Esophagus (tissue), 2 donors: ENCODE results near the gene NOP14. TPM values are rescaled to one million over a fixed set of nuclear protein-coding genes. Genes with fewer than 3 reads are reported as not detected.
A peak's percentile ranks its signal among the peaks of the same experiment; 100 is the strongest.

Experiments used
- H3K27ac ChIP-seq, 2 donors: one replicate each; pipeline ENCODE4 v1.5.1; 2013; ENCODE audit warnings: low read depth in 2 of 2, mild to moderate bottlenecking in 2 of 2, inconsistent platforms in 1 of 2, low read length in 1 of 2, moderate library complexity in 1 of 2
- H3K27me3 ChIP-seq, 2 donors: one replicate each; pipeline ENCODE4 v1.6.1; 2013; ENCODE audit warnings: low read length in 2 of 2, control low read depth in 1 of 2, mild to moderate bottlenecking in 1 of 2; ENCODE audit not compliant: insufficient read depth in 2 of 2, control insufficient read depth in 1 of 2
- H3K36me3 ChIP-seq, 2 donors: one replicate each; pipeline ENCODE4 v1.6.1; 2013; ENCODE audit warnings: low read length in 1 of 2; ENCODE audit not compliant: control insufficient read depth in 2 of 2, insufficient read depth in 2 of 2
- H3K4me1 ChIP-seq, 2 donors: one replicate each; pipeline ENCODE4 v1.6.1; 2013; ENCODE audit warnings: low read length in 1 of 2; ENCODE audit not compliant: control insufficient read depth in 2 of 2, insufficient read depth in 2 of 2
- H3K4me3 ChIP-seq, 2 donors: one replicate each; pipeline ENCODE4 v1.5.1; 2013; ENCODE audit warnings: low read length in 2 of 2, mild to moderate bottlenecking in 2 of 2, low read depth in 1 of 2, moderate library complexity in 1 of 2
- H3K9me3 ChIP-seq, 2 donors: one replicate each; pipeline ENCODE4 v1.6.1; 2013; ENCODE audit warnings: mild to moderate bottlenecking in 2 of 2, low read depth in 1 of 2, low read length in 1 of 2, moderate library complexity in 1 of 2; ENCODE audit not compliant: control insufficient read depth in 2 of 2, insufficient read depth in 1 of 2
- WGBS, 2 donors: extraction: QIAGEN DNeasy Blood & Tissue Kit; methylation state at CpG; one replicate each; pipeline ENCODE4 v1.1.7; 2013; 5-methylcytosine and 5-hydroxymethylcytosine counted together
- polyA plus RNA-seq, 2 donors: library from polyadenylated mRNA; stranded (reverse); fragments of 200-250 nt; gene quantifications; one replicate each; pipeline ENCODE4 v1.2.3, GENCODE V29; 2013
- donor health status: healthy with polysubstance abuse.
- donor health status: Bipolar disorder and iron deficiency.

Gene NOP14
- polyA plus RNA-seq, 2 donors = 11.9 to 15.1 TPM

DNA sequence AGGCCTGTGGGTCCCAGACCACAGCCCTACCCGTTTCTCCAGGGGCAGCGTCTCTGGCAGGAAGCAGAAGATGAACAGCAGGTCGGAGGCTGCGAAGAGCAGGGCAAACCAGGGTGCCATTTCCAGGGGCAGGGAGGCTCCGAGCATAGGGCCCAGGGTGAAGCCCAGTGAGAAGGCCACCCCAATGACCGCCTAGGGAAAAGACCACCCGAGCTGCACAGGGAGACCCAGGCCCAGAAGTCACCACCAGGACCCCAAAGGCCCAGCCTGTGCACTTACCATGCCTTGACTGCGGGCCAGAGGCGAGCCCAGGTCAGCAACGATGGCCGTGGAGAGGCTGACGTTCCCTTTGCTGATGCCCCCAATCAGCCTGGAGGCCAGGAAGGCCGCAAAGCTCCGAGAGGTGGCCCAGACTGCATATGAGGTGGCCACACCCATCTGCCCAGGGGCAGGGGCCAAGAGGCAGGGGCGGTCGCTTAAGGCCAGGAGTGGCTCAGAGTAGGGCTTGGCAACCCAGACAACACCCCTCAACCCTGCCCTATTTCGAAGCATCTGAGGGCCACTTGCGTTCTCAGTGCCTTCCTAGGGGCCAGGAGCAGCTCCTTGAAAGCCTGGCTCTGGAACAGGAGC is 30.8 kb downstream of the NOP14 start:
- Histone ChIP-seq H3K27me3 (no peaks in the 10 kb centered on the region), H3K36me3 (peaks cover 11 to 37% of the 10 kb centered on the region in 2 donors), H3K27ac (peak overlapping the region; percentile 71 to 92), H3K4me3 (no peak overlapping the region), H3K4me1 (peaks cover 0 to 21% of the 10 kb centered on the region in 2 donors), H3K9me3 (no peaks in the 10 kb centered on the region)
- 73 to 82% methylated on average over 18 of the region's 18 CpGs for WGBS, 2 donors

DNA sequence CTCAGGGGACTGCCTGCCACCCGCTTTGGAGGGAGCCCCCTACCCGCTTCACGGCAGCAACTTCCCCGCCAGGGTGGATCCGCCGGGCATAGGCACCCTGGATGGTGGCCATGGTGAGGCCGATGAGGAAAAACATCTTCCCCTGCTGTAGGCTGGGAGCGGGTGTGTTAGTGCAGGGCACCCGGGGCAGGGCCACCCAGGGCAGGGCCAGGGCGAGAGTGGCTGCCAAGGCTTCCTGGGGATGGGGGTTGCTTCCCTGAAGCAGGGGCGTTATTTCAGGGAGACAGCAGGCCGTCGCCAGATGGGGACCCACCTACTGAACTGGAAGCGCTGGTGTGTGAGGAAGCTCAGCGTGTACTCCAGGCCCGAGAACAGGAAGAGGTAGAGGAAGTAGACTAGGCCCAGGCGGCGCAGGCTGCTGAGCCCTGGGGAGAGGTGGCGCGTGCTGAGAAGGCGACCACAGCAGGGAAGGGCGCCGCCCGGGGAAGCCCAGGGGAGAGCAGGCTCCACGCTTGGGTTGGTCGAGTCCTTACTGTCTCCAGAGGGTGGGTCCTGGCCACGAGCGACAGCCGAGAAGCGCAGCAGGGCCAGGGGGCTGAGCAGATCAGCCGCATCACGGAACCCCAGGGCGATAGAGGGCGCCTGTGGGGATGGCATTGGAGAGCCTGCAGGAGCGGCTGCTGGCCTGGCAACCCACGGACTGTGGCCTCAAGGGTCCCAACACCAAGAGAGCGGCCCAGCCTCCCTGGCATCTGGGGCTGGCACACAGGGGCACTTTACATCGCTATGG is 31.5 kb downstream of the NOP14 start:
- H3K27me3 ChIP-seq = no peaks in the 10 kb centered on the region
- peaks cover 14 to 41% of the 10 kb centered on the region in 2 donors for H3K36me3 ChIP-seq
- H3K4me3 ChIP-seq = no peak overlapping the region
- H3K9me3 ChIP-seq = no peaks in the 10 kb centered on the region
- peak overlapping the region; percentile 13 to 47 for H3K27ac ChIP-seq
- peaks cover 0 to 16% of the 10 kb centered on the region in 2 donors for H3K4me1 ChIP-seq
- WGBS, 2 donors = 63 to 68% methylated on average over 38 of the region's 38 CpGs

DNA sequence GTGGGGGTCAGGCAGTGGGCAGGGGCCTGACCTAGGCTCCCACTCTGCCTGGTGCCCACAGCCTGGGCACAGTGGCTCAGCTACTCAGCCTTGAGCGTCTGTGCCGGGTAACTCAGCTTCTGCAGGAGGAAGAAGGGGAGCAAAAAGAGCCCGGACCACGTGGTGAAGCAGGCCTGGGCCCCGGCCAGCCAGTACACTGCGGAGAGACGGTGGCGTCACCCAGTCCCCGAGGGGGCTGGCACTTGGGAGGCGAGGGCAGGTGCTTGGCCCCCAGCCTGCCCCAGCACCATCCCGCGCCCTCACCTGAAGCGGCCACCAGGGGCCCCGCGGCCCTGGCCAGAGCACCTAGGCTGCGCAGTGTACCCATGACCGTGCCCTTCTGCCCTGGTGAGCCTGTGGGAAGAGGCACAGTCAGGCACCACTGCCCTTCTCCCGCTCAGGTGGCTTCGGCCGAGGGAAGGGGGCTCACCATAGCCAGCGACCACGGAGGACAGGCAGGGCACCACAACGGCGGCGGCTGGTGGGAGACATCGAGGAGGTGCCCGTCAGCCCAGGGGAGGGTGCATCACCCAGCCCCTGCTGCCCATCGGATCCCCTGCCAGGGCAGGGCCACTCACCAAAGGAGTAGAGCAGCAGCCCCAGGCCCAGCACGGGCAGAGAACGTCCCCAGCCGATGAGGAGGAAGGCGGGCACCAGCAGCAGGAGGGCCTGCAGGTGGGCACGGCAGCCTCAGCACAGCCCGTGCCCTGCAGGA is 32.3 kb downstream of the NOP14 start:
- no peaks in the 10 kb centered on the region for H3K27me3 ChIP-seq
- H3K27ac ChIP-seq = peak overlapping the region in 1 of 2 donors; percentile 3
- peaks cover 14 to 48% of the 10 kb centered on the region in 2 donors for H3K36me3 ChIP-seq
- 71 to 72% methylated on average over 32 to 34 of the region's 34 CpGs for WGBS, 2 donors
- no peaks in the 10 kb centered on the region for H3K9me3 ChIP-seq
- peaks cover 0 to 12% of the 10 kb centered on the region in 2 donors for H3K4me1 ChIP-seq
- H3K4me3 ChIP-seq = no peak overlapping the region

DNA sequence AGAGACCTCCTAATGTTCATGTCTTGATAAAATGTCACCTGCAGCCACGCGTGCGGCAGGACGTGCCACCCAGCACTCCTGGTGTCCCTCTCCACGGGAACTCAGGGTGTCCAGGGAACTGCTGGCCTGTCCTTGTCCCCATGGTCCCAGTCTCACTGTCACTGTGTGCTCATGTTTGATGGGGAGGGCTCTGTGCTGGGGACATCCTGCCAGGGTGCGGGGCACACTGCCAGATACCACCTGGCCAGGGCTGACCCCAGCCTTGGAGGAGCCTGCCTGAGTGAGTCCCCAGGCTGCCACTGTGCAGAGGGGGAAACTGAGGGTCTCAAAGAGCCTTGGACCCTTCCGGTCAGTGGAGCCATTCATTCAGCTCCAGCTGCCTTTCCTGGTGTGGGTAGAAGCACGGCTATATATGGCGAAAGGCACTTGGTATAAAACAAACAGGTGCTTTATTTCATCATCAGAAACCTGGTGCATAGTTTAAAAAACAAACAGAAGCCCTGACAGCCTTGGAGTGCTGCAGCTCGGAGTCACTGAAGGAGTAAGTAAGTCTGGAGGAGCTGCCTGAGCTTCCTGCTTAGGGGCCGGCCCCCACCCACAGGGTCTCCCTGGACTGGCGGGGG is 33.0 kb downstream of the NOP14 start:
- WGBS, 2 donors = 78 to 84% methylated on average over 12 of the region's 12 CpGs
- Histone ChIP-seq H3K27ac (no peak overlapping the region), H3K36me3 (peaks cover 14 to 54% of the 10 kb centered on the region in 2 donors), H3K9me3 (no peaks in the 10 kb centered on the region), H3K4me1 (peaks cover 0 to 6% of the 10 kb centered on the region in 2 donors), H3K27me3 (no peaks in the 10 kb centered on the region), H3K4me3 (no peak overlapping the region)

DNA sequence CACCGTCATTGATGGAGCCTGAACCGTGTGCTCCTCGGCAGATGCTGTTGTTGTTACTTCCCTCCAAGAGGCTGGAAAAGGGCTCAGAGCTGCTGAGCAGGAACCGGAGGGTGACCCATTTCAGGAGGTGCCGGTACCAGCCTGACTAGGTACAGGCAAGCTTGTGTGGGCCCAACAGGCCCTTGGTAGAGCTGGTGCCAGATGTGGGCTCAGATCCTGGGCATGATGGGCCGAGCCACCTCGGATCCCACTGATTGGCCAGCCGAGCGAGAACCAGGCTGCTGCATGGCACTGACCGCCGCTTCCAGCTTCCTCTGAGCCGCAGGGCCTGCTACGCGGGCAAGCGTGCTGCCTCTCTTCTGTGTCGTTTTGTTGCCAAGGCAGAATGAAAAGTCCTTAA is 33.7 kb downstream of the NOP14 start:
- Histone ChIP-seq H3K4me3 (no peak overlapping the region), H3K4me1 (peaks cover 0 to 6% of the 10 kb centered on the region in 2 donors), H3K36me3 (peaks cover 14 to 56% of the 10 kb centered on the region in 2 donors), H3K27ac (no peak overlapping the region), H3K9me3 (no peaks in the 10 kb centered on the region), H3K27me3 (no peaks in the 10 kb centered on the region)
- WGBS, 2 donors = 87 to 92% methylated on average over 16 of the region's 16 CpGs

DNA sequence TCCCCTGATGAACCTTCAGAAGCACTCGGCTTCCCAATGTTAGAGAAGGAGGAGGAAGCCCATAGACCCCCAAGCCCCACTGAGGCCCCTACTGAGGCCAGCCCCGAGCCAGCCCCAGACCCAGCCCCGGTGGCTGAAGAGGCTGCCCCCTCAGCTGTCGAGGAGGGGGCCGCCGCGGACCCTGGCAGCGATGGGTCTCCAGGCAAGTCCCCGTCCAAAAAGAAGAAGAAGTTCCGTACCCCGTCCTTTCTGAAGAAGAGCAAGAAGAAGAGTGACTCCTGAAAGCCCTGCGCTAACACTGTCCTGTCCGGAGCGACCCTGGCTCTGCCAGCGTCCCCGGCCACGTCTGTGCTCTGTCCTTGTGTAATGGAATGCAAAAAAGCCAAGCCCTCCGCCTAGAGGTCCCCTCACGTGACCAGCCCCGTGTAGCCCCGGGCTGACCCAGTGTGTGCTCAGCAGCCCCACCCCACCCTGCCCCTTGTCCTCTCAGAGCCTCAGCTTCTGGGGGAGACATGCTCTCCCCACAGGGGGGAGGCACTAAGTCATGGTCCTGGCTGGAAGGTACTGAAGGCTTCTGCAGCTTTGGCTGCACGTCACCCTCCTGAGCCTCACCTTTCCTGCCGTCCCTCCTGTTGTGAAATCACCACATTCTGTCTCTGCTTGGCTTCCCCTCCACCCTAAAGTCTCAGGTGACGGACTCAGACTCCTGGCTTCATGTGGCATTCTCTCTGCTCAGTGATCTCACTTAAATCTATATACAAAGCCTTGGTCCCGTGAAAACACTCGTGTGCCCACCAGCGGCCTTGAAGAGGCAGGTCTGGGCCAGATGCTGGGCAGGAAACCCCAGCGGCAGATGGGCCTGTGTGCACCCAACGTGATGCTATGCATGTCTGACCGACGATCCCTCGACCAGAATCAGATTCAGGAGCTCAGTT is 34.7 kb downstream of the NOP14 start:
- WGBS, 2 donors = 85% methylated on average over 32 of the region's 32 CpGs
- no peak overlapping the region for H3K4me3 ChIP-seq

DNA sequence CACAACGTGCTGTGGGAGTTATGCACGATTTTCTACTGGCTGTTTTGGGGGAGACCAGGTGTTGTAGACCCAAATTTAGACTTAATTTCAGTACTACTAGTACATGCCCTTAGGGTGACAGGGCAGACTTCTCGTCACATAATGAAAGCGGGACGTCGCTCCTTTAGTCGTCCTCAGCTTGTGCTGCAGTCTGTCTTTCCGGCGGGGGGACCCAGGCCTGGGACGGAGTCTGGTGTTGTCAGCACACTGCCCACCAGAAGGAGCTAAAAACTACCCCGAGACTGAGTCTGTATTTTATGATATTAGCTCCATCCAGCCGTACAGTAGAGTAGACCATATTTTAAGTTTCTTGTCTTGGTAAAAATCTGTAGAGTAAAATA is 35.5 kb downstream of the NOP14 start:
- H3K4me1 ChIP-seq = peaks cover 3 to 4% of the 10 kb centered on the region in 2 donors
- H3K27me3 ChIP-seq = no peaks in the 10 kb centered on the region
- peaks cover 14 to 59% of the 10 kb centered on the region in 2 donors for H3K36me3 ChIP-seq
- H3K27ac ChIP-seq = no peak overlapping the region
- 94 to 95% methylated on average over 12 of the region's 12 CpGs for WGBS, 2 donors
- H3K9me3 ChIP-seq = no peaks in the 10 kb centered on the region
- H3K4me3 ChIP-seq = no peak overlapping the region

More for the DNA sequence above, 34.7 kb downstream of the NOP14 start:
- no peak overlapping the region for H3K27ac ChIP-seq
- peaks cover 14 to 62% of the 10 kb centered on the region in 2 donors for H3K36me3 ChIP-seq
- H3K27me3 ChIP-seq = no peaks in the 10 kb centered on the region
- H3K4me1 ChIP-seq = peaks cover 3 to 6% of the 10 kb centered on the region in 2 donors
- H3K9me3 ChIP-seq = no peaks in the 10 kb centered on the region

DNA sequence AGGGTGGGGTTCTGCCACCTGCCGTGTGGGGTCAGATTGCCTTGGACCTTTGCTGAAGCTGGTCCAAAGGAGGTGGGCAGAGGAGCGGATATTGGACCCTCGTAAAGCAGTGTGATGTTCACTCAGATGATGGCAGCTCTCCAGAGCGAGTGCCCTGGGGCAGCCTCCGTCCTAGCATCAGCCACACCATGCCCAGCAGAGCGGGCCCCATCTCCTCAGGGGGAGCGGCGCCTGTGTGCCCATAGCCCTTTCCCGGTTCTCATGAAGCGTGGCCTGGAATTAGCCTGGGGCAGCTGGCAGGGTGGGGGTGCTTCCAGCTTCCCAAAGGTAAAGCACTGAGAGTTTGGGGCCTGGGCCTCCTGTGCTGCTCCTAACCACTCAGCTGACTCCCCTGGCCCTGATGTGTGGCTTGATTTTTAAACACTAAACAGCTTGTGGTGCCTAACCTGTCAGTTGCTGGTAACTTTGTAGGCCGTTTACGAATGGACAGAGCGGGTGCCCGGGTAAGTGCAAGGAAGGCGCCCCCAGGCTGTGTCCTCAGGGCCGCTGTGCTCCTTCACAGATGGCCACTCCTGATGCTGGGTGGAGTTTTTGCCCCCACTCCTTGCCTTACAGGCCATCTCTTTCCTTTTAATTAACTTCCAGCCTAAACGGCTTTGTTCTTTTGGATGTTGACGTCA is 36.0 kb downstream of the NOP14 start:
- H3K36me3 ChIP-seq = peaks cover 14 to 59% of the 10 kb centered on the region in 2 donors
- peaks cover 3 to 4% of the 10 kb centered on the region in 2 donors for H3K4me1 ChIP-seq
- H3K27ac ChIP-seq = no peak overlapping the region
- no peaks in the 10 kb centered on the region for H3K9me3 ChIP-seq
- 90 to 94% methylated on average over 18 of the region's 18 CpGs for WGBS, 2 donors
- no peak overlapping the region for H3K4me3 ChIP-seq
- no peaks in the 10 kb centered on the region for H3K27me3 ChIP-seq
